NCI-H2171 treated with DMSO at 0.1 percent for 48 hours (cell line): ENCODE results near the gene GREB1.

Source experiments
- DNase-seq: peaks from one replicate; lab custom pipeline; 2025; lab: John Stamatoyannopoulos, UW

Gene GREB1

DNA sequence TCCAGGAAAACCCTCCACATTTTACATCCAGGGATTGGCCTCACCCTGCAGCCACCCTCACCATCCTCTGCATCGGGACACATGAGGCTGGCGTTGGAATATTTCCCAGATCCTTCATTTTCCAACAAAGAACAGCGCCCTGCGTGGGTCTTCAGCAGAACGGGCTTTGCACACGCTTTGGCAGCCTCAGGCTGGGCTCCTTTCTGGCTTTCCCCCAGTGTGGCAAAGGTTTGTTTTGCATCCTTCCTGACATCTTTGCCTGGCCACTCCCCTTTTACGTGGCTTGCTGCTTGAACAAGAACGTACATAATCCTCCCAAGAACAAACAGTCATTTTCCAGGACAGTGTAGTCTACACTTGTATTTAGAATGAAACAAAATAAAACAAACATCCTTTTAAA is 25.6 kb upstream of the GREB1 start:
- DNase-seq: no peak

GRCh38 chr2:11509657-11510360 is 24.0 kb upstream of the GREB1 start:
- no peak for DNase-seq

DNA sequence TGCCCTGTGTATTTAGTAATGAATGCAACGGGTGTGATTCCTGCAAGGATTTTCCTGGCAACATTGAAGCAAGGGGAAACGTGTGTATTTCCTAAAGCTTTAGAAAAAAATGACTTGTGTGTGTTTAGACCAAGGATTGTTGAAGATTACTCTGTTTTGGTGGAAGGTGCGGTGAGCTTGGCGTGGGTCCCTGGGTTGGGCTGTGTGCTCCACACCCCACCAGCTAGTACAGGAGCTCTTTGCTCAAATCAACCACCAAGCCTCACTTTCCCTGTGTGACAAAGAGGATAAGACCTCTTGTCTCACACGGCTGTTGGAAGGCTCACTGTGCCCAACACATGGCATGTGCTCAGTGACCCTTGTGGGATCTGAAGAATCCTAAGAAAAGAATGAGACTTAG is 21.4 kb upstream of the GREB1 start:
- no peak for DNase-seq

GRCh38 chr2:11513319-11513718 is 20.5 kb upstream of the GREB1 start:
- DNase-seq: no peak

DNA sequence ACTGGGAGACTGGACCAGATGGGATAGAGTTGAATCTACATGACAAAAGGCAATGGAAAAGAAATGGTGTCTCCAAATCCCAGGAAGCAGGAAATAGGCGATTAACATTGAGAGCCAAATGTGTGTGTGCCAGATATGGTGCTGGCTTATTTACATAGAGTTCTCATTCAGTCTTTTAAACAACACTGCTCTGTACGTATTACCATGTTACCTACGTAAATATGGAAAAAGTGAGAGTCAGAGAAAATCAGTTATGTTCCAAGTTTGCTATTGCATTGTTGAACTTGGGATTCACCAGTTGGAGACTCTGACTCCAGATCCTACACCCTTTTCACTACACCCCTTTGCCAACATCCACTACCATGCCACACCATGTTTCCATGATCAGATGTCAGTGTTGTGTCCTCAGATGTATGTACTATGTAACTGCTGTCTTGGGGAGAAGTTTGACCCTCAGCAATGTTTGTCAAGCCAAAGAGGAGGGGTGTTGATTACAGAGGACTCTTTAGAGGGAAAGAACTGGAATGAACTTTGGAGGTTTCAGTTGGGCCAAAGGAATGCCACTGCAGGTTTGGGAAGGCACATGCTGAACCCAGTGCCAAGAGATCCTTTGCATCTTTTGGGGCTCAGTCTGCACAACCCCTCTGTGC is 19.6 kb upstream of the GREB1 start:
- no peak for DNase-seq

GRCh38 chr2:11514904-11515303 is 18.9 kb upstream of the GREB1 start:
- DNase-seq: no peak

- DNase-seq: no peak
These were observed 18.3 kb upstream of the GREB1 start for GRCh38 chr2:11515490-11515981.

GRCh38 chr2:11516984-11517648 is 16.7 kb upstream of the GREB1 start:
- DNase-seq: no peak

DNA sequence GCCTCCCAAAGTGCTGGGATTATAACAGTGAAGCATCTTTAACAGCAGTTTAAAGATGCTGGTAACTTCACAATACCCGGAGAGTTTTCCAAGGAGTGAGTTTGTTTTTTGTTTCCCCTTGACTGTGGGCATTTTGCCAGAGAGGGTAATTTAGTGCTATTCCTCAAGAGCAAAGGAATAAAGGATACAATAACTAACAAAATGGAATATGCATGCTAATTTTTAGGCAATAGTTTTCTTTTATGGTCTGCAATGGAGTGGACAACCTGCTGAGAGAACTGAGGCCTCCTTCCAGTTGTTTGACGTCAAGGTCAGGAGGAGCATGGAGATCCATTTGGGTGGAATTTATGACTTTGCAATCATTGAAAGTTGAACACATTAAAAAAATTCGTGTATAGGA is 15.9 kb upstream of the GREB1 start:
- no peak for DNase-seq

- no peak for DNase-seq
These were observed 13.7 kb upstream of the GREB1 start for GRCh38 chr2:11520092-11520693.

DNA sequence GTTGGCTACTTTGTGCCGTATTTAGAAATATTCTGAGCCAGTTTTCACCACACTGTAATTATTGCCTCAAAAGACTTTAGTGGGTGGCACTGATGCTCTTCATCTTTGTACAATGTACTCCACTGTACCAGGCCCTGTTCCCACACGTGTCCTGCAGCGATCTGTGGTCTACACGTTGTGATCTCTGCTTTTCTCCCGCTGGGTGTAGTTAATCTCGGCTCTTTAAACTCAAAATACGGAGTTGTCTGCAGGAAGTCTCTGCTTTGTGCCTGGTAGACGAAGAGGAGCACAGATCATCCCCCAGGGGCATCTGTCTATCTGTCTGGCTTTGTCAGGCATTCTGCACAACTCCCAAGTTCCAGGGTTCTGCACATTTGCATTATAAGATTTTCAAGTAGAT is 12.1 kb upstream of the GREB1 start:
- DNase-seq: no peak

DNA sequence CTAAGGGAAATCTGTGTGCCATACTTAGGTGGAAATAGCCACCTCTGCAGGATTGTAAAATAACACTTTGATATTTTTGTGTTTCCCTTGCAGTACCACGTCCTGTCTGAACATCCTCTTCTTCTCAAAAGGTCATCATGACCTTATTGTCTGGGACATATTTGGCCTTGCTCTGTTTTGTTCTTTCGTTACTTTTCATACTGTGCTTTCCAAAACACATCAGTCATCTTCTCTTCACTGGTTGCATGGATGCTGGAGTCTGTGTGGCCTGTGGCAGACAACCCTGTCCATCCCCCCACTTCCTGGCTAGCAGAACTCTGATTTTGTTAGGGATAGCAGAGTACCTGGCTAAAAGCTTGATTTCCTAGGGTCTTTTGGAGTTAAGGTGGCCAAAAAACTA is 9.4 kb upstream of the GREB1 start:
- DNase-seq: no peak

DNA sequence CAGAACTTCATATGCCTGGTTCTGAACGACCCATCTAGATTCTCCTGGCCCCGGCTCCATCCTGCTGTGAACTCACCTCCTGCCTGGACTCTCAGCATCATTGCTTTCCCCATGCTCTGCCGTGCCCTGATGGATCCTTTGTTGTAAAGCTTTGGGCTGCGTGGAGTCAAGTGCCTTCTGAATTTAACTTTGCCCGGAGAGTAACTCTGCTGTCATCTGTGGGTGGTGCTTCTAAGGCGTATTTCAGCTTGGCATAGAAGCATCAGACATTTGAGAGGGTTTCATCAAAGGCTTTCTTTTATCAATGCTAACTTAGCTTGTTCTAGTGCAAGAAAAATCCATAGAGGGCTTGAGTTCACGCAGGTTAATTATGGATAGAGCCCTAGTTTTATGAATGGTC is 8.1 kb upstream of the GREB1 start:
- no peak for DNase-seq

- no peak for DNase-seq
These were observed 6.8 kb upstream of the GREB1 start for GRCh38 chr2:11527001-11527400.

- DNase-seq: no peak
These were observed 5.6 kb upstream of the GREB1 start for GRCh38 chr2:11528228-11528627.

DNA sequence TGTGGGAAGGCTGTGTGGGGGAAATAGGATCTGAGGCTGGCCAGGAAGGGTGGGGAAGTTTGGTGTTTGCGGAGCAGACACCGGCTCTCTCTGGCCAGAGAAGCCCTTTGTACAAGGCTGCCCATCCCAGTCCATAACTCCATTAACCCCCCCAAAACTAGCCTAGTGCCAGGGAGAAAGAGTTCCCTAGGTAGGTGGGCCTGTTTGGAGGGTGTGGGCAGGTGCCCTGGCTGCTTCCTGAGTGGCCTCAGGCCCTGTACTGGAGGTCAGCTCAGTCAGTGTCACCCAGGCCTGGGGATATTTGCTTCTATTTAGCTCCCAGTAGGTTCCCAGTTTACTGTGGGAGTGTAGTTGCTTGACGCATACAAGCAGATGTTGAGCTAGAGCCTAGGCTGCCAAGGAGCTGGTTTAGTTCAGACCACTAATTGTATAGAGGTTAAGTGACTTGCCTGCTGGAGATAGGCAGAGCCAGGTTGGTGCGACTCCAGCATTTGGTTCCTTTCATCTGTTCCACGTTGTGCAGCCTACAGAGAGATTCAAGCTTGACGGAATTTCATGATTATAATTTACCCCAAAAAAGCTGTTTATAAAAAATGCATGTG is 2.9 kb upstream of the GREB1 start:
- DNase-seq: no peak

DNA sequence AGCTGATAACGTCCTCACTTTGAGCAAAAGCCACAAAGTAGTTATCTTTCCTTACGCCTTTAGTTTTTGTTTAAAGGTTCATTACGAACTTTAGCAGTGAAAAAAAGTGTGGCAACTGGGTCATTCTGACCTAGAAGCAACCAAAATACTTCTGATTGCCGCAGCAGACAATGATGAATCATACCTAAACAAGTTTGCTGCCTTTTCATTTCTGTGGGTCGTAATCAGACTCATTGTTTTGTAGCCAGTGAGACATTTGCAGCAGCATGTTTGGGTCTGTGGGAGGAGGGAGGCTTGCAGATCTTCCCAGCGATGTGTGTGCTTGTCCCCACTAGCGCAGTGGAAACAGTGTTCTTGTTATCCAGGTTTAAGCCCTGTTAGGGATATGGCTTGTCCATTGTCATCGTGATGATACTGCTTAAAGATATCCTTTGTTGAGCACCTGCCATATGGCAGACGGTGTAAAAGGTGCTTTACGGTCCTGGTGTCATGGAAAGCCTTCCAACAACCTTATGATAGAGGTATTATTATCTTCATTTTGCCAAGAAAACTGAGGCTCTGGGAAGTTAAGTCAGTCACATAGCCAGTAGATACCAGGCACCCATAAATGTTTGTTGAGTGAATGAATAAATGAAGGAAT is 1.3 kb upstream of the GREB1 start:
- no peak for DNase-seq

GRCh38 chr2:11534071-11534745 is 363 bp downstream of the GREB1 start:
- no peak for DNase-seq

DNA sequence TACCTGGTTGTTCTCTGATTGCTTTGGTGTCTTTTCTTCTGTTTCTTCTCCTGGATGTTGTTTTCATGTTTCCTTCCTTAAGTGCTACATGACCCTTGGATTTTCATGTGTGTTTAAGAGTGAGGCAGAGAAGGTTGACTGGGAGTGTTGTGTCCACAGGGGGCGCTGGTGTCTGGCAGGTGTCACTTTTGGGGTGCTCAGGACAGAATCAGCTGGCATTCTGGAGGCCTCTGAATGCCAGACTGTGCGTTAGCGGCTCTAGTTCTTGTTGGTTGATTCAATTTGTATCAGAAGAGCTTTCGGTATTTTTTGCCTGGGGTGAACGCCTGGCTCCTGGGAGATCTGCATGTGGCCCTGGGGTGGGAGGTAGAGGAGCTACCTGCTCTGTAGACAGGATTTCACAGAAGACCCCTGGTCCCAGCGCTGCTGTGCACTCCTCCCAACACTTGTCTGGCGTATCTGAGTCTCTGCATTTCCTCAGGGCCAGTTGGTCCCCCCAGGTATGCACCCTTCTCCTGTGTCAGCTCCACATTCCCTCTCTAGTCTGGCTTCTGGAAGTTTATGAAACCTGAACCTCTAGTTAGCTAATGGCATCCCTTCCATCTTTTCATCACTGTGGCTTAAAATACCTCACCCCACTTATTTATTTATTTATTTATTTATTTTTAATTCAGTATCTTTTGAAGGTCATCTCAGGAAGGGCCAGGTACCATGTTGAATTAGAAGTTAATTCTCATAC is 1.1 kb downstream of the GREB1 start:
- no peak for DNase-seq

- DNase-seq: no peak
These were observed 2.1 kb downstream of the GREB1 start for GRCh38 chr2:11535899-11536344.

DNA sequence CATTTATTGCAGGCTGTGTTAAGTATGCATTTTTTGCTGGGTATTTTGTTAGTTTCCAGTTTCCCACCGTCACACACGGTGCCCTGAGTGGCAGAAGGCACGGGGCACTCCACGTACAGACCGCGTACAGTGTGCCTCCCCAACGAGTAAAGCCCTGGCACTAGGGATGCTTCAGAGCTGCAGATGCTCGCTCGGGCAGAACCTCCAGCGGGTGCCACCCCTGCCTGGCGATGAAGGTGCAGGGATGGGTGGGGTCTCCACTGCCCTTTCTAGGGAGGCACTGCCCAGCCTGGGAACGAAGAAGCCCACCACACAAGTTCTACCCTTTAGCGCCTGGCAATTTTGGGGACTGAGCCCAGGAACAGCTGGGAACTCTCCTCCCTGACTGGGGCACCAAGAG is 4.1 kb downstream of the GREB1 start:
- DNase-seq: no peak
